Neuronal stem cell (in vitro differentiated cells): Measurements from ENCODE around the gene FGGY.

Experiments used
- DNase-seq: peaks from one replicate; pipeline ENCODE4 v3.0.0-alpha.2; 2013; ENCODE audit warnings: low spot score
- H2AFZ ChIP-seq: one replicate; pipeline ENCODE4 v1.6.1; 2013; ENCODE audit warnings: mild to moderate bottlenecking, low read length, inconsistent platforms
- H2AK5ac ChIP-seq: 2 replicates; pipeline ENCODE4 v1.6.1; 2013; ENCODE audit warnings: low read depth, mild to moderate bottlenecking, inconsistent platforms, low read length, moderate library complexity, mixed read lengths
- H2BK120ac ChIP-seq: 2 replicates; pipeline ENCODE4 v1.6.1; 2013; ENCODE audit warnings: low read depth, mild to moderate bottlenecking, inconsistent platforms, low read length, moderate library complexity, mixed read lengths
- H2BK12ac ChIP-seq: one replicate; pipeline ENCODE4 v1.6.1; 2013; ENCODE audit warnings: low read length, inconsistent platforms
- H2BK15ac ChIP-seq: 2 replicates; pipeline ENCODE4 v1.6.1; 2013; ENCODE audit warnings: mild to moderate bottlenecking, low read length, inconsistent platforms, mixed read lengths
- H2BK5ac ChIP-seq: one replicate; pipeline ENCODE4 v1.6.1; 2013; ENCODE audit warnings: inconsistent platforms, mild to moderate bottlenecking, low read length, moderate library complexity
- H3K14ac ChIP-seq: one replicate; pipeline ENCODE4 v1.6.1; 2013; ENCODE audit warnings: low read length, inconsistent platforms
- H3K18ac ChIP-seq: 2 replicates; pipeline ENCODE4 v1.6.1; 2013; ENCODE audit warnings: low read length, inconsistent platforms
- H3K23ac ChIP-seq: 2 replicates; pipeline ENCODE4 v1.6.1; 2013; ENCODE audit warnings: low read depth, mild to moderate bottlenecking, mixed read lengths, low read length, inconsistent platforms; ENCODE audit not compliant: poor library complexity
- H3K27ac ChIP-seq: replicated peaks from 3 replicates; pipeline ENCODE4 v1.5.1; 2013; ENCODE audit warnings: low read length, inconsistent platforms
- H3K27me3 ChIP-seq, 3 experiments: 2 replicates each; pipeline ENCODE4 v1.6.1; 2013; ENCODE audit warnings: low read length in 3 of 3, mild to moderate bottlenecking in 2 of 3, inconsistent platforms in 1 of 3, low read depth in 1 of 3, mixed read lengths in 1 of 3, moderate library complexity in 1 of 3; ENCODE audit not compliant: control insufficient read depth in 3 of 3, insufficient read depth in 3 of 3
- H3K36me3 ChIP-seq, 2 donors: replicated peaks in 1 of 2; 2 replicates each; pipeline ENCODE4 v1.6.1; 2013; ENCODE audit warnings: low read length in 2 of 2; ENCODE audit not compliant: control insufficient read depth in 2 of 2, insufficient read depth in 2 of 2
- H3K4ac ChIP-seq: 2 replicates; pipeline ENCODE4 v1.6.1; 2013; ENCODE audit warnings: inconsistent platforms, mild to moderate bottlenecking, low read length, moderate library complexity
- H3K4me1 ChIP-seq, 2 donors: 1 replicate in 1 of 2; 2 replicates in 1 of 2; pipeline ENCODE4 v1.6.1; 2013; ENCODE audit warnings: low read length in 2 of 2, low read depth in 1 of 2; ENCODE audit not compliant: control insufficient read depth in 2 of 2, insufficient read depth in 1 of 2
- H3K4me2 ChIP-seq: one replicate; pipeline ENCODE4 v1.6.1; 2013; ENCODE audit warnings: mild to moderate bottlenecking, low read length, inconsistent platforms; ENCODE audit not compliant: insufficient read depth, poor library complexity, severe bottlenecking
- H3K4me3 ChIP-seq, 2 donors: 2 replicates each; pipeline ENCODE4 v1.5.1; 2013; ENCODE audit warnings: low read length in 2 of 2, mild to moderate bottlenecking in 2 of 2, inconsistent platforms in 1 of 2, moderate library complexity in 1 of 2
- H3K79me1 ChIP-seq: one replicate; pipeline ENCODE4 v1.6.1; 2013; ENCODE audit warnings: low read depth, mild to moderate bottlenecking, inconsistent platforms, low read length, moderate library complexity
- H3K9ac ChIP-seq: one replicate; pipeline ENCODE4 v1.6.1; 2013; ENCODE audit warnings: mild to moderate bottlenecking, low read depth, low read length, inconsistent platforms; ENCODE audit not compliant: poor library complexity
- H3K9me3 ChIP-seq, 2 donors: replicated peaks in 1 of 2; 2 replicates each; pipeline versions ENCODE3 to v1.6.1; 2013; ENCODE audit warnings: low read length in 2 of 2, mild to moderate bottlenecking in 2 of 2, inconsistent platforms in 1 of 2, low read depth in 1 of 2, mixed read lengths in 1 of 2, moderate library complexity in 1 of 2; ENCODE audit not compliant: control insufficient read depth in 2 of 2, insufficient read depth in 1 of 2
- H4K8ac ChIP-seq: one replicate; pipeline ENCODE4 v1.6.1; 2013; ENCODE audit warnings: low read depth, mild to moderate bottlenecking, inconsistent platforms, low read length, moderate library complexity
- H4K91ac ChIP-seq: one replicate; pipeline ENCODE4 v1.6.1; 2013; ENCODE audit warnings: low read length, low read depth, mild to moderate bottlenecking, inconsistent platforms; ENCODE audit not compliant: poor library complexity
- WGBS, 2 donors: extraction: QIAGEN DNeasy Blood & Tissue Kit; methylation state at CpG; one replicate each; pipeline ENCODE4 v1.1.7; 2013; ENCODE audit warnings: missing lambda C conversion rate in 2 of 2, mixed read lengths in 1 of 2; ENCODE audit not compliant: insufficient read length in 2 of 2, insufficient replicate concordance in 1 of 2; ENCODE audit errors: extremely low coverage in 2 of 2; 5-methylcytosine and 5-hydroxymethylcytosine counted together

The FGGY gene

DNA sequence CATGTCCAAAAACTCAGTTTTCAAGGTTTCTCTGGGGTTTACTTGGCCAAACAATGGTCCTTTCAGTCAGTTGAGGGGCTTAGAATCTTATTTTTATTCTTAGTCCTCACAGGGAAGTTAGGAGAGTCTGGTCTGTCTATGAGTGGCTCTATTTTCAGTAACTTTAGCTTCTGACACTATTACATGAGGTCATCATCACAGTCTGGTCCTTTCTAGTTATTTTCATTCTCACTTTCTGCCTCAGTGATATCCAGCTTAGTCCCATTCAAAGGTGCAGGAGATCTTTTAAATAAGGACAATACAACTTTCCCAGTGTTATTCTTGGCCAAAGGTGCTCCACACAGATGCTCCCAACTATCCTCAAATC is 30.0 kb upstream of the FGGY start:
- Histone ChIP-seq H3K9ac (no peak overlapping the region), H2BK15ac (no peak overlapping the region), H3K36me3 (no peaks in the 10 kb centered on the region), H3K27me3 (no peaks in the 10 kb centered on the region), H3K18ac (no peak overlapping the region), H2BK12ac (no peak overlapping the region), H3K4me2 (no peak overlapping the region), H3K4me1 (peaks cover 0 to 2% of the 10 kb centered on the region in 2 donors), H3K79me1 (no peaks in the 10 kb centered on the region), H3K4me3 (no peak overlapping the region), H2BK5ac (no peak overlapping the region), H4K91ac (no peak overlapping the region), H3K23ac (no peak overlapping the region), H3K4ac (no peak overlapping the region), H2BK120ac (no peak overlapping the region), H2AK5ac (no peak overlapping the region), H3K14ac (no peak overlapping the region), H4K8ac (no peak overlapping the region), H2AFZ (no peak overlapping the region), H3K9me3 (peaks cover 2 to 10% of the 10 kb centered on the region in 2 donors), H3K27ac (no peak overlapping the region)
- no peak for DNase-seq

- no peak overlapping the region for H3K27ac ChIP-seq
- no peak for DNase-seq
- no peak overlapping the region for H3K4me2 ChIP-seq
- WGBS, 2 donors = no CpG with 5 or more reads among the region's 1 CpG
- H3K14ac ChIP-seq = no peak overlapping the region
- H2BK12ac ChIP-seq = no peak overlapping the region
- H2AK5ac ChIP-seq = no peak overlapping the region
- no peak overlapping the region for H4K91ac ChIP-seq
- H3K4ac ChIP-seq = no peak overlapping the region
- no peaks in the 10 kb centered on the region for H3K27me3 ChIP-seq
- no peak overlapping the region for H2BK15ac ChIP-seq
- H3K4me3 ChIP-seq = no peak overlapping the region
- no peak overlapping the region for H2BK5ac ChIP-seq
- H2BK120ac ChIP-seq = no peak overlapping the region
- H3K18ac ChIP-seq = no peak overlapping the region
- H3K23ac ChIP-seq = no peak overlapping the region
- no peak overlapping the region for H2AFZ ChIP-seq
- H4K8ac ChIP-seq = no peak overlapping the region
- no peak overlapping the region for H3K9ac ChIP-seq
- peaks cover 0 to 2% of the 10 kb centered on the region in 2 donors for H3K4me1 ChIP-seq
- no peaks in the 10 kb centered on the region for H3K36me3 ChIP-seq
- H3K9me3 ChIP-seq = peaks cover 2 to 10% of the 10 kb centered on the region in 2 donors
- no peaks in the 10 kb centered on the region for H3K79me1 ChIP-seq
Measured at GRCh38 chr1:59268406-59268805, 28.5 kb upstream of the FGGY start.

DNA sequence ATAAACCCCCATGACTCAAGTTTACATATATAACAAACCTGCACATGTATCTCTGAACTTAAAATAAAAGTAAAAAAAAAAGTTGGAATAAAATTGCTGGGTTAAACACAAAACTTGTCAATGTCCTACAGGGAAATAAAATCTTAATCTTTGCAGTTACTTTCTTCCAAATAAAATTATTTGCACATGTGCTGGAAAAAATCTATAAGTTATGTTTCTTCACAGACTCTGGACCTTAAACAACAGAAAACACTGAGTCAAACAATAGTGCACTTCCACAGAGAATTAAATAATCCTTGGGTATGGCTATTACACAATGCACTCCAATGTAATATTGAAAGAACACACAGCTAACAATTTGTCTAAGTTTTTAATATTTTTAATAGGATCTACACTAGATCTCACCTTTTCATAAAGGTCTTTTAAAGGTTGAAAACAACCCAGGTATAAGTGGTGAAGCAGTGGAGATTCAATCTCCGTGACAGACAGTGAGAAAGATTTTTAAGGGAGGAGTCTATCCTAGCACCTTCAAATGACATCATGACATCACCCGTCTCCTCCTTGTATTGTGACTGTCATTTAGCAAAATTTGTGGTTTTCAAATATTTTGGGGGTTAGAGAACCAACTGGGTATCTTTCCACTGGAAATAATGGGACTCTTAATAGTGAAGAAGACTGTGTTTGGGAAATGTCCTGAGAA is 25.2 kb upstream of the FGGY start:
- no peaks in the 10 kb centered on the region for H3K36me3 ChIP-seq
- no peak overlapping the region for H3K4me2 ChIP-seq
- no peak overlapping the region for H4K8ac ChIP-seq
- H4K91ac ChIP-seq = no peak overlapping the region
- no peak overlapping the region for H2BK120ac ChIP-seq
- H2AK5ac ChIP-seq = no peak overlapping the region
- H2BK5ac ChIP-seq = no peak overlapping the region
- H3K4me1 ChIP-seq = peaks cover 0 to 2% of the 10 kb centered on the region in 2 donors
- peaks cover 2 to 10% of the 10 kb centered on the region in 2 donors for H3K9me3 ChIP-seq
- no peak overlapping the region for H3K18ac ChIP-seq
- no peak overlapping the region for H3K14ac ChIP-seq
- H2BK12ac ChIP-seq = no peak overlapping the region
- no peaks in the 10 kb centered on the region for H3K79me1 ChIP-seq
- no CpG with 5 or more reads among the region's 2 CpGs for WGBS, 2 donors
- H3K4me3 ChIP-seq = no peak overlapping the region
- H3K9ac ChIP-seq = no peak overlapping the region
- no peak overlapping the region for H2BK15ac ChIP-seq
- no peak overlapping the region for H3K4ac ChIP-seq
- no peak for DNase-seq
- H2AFZ ChIP-seq = no peak overlapping the region
- no peak overlapping the region for H3K23ac ChIP-seq
- H3K27ac ChIP-seq = no peak overlapping the region
- no peaks in the 10 kb centered on the region for H3K27me3 ChIP-seq

GRCh38 chr1:59272507-59272906 is 24.4 kb upstream of the FGGY start:
- Histone ChIP-seq H2BK5ac (no peak overlapping the region), H3K4me1 (peaks cover 0 to 2% of the 10 kb centered on the region in 2 donors), H4K91ac (no peak overlapping the region), H2BK12ac (no peak overlapping the region), H4K8ac (no peak overlapping the region), H2AFZ (peak overlapping the region; percentile 58), H3K9ac (no peak overlapping the region), H2BK15ac (no peak overlapping the region), H3K23ac (no peak overlapping the region), H2AK5ac (no peak overlapping the region), H3K14ac (no peak overlapping the region), H3K79me1 (no peaks in the 10 kb centered on the region), H2BK120ac (no peak overlapping the region), H3K9me3 (peaks cover 2 to 4% of the 10 kb centered on the region in 2 donors), H3K27me3 (no peaks in the 10 kb centered on the region), H3K4me3 (no peak overlapping the region), H3K4ac (no peak overlapping the region), H3K27ac (no peak overlapping the region), H3K4me2 (no peak overlapping the region), H3K18ac (no peak overlapping the region), H3K36me3 (no peaks in the 10 kb centered on the region)
- no CpG with 5 or more reads among the region's 1 CpG for WGBS, 2 donors
- DNase-seq = no peak
